RWPE2 (cell line): ENCODE results near the gene RMDN2.

Source experiments
- ATAC-seq: fragments of 200-7000 bp; cut with Tn5 transposase; 3 replicates; pipeline ENCODE4 v1.9.1; 2021; ENCODE audit warnings: low read depth
- DNase-seq: peaks from one replicate; pipeline ENCODE4 v3.0.0-alpha.2; 2020; ENCODE audit warnings: low spot score
- H3K27ac ChIP-seq: fragments of 450-650 bp; 2 replicates; pipeline ENCODE4 v1.5.1; 2017; ENCODE audit warnings: mild to moderate bottlenecking; ENCODE audit not compliant: poor library complexity, severe bottlenecking
- H3K27me3 ChIP-seq: fragments of 250-450 bp; sonication (Bioruptor Pico); 2 replicates; pipeline ENCODE4 v1.5.1; 2021; ENCODE audit warnings: mild to moderate bottlenecking, moderate library complexity; ENCODE audit not compliant: insufficient read depth, poor library complexity, severe bottlenecking
- H3K36me3 ChIP-seq: fragments of 250-450 bp; sonication (Bioruptor Pico); 2 replicates; pipeline ENCODE4 v1.5.1; 2020; ENCODE audit warnings: low read depth, mild to moderate bottlenecking, moderate library complexity
- H3K4me1 ChIP-seq: fragments of 250-450 bp; sonication (Bioruptor Pico); 2 replicates; pipeline ENCODE4 v1.5.1; 2021; ENCODE audit warnings: mild to moderate bottlenecking, moderate library complexity; ENCODE audit not compliant: insufficient read depth, poor library complexity, severe bottlenecking
- H3K4me3 ChIP-seq: fragments of 250-450 bp; sonication (Bioruptor Pico); 2 replicates; pipeline ENCODE4 v1.5.1; 2021; ENCODE audit warnings: mild to moderate bottlenecking, moderate library complexity; ENCODE audit not compliant: severe bottlenecking
- H3K9me3 ChIP-seq: fragments of 250-450 bp; sonication (Bioruptor Pico); 2 replicates; pipeline ENCODE4 v1.5.1; 2021; ENCODE audit warnings: mild to moderate bottlenecking, moderate library complexity; ENCODE audit not compliant: severe bottlenecking
- CTCF ChIP-seq: fragments of 450-650 bp; IDR thresholded peaks from one replicate; pipeline ENCODE4 v1.5.1; 2017; ENCODE audit warnings: mild to moderate bottlenecking, moderate library complexity; ENCODE audit not compliant: poor library complexity, severe bottlenecking

RMDN2 gene

GRCh38 chr2:37917281-37918228, 7.5 kb upstream of the RMDN2 start:
- no peak for ATAC-seq
- Histone ChIP-seq H3K27ac (peak overlapping the region; percentile 61), H3K27me3 (no peaks in the 10 kb centered on the region), H3K4me1 (peaks cover 32% of the 10 kb centered on the region), H3K9me3 (no peaks in the 10 kb centered on the region), H3K36me3 (no peaks in the 10 kb centered on the region), H3K4me3 (no peak overlapping the region)
- no peak for DNase-seq
- no peak for TF ChIP-seq CTCF

DNA sequence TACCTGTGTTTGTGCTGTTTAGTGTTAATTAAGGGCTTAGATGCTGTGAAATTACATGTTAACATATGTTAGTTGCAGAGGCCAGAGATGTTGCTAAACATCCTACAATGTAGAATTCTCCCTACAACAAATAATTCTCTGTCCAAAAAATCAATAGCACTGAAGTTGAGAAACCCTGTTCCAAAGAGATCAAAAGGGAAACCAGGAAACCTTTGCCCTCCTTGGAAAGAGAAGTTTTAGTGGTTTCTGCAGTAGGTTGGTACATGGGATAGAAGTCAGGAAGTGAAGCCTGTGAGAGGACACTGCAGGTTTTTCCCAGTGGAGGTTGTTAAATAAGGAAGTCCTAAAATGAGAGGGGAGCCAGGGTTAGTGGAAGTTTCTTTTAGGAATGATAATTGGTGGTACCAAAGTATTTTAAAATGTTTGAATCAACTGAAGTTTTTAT, 6.3 kb upstream of the RMDN2 start:
- no peaks in the 10 kb centered on the region for H3K27me3 ChIP-seq
- no peak for ATAC-seq
- no peak overlapping the region for H3K27ac ChIP-seq
- no peak for TF ChIP-seq CTCF
- peaks cover 32% of the 10 kb centered on the region for H3K4me1 ChIP-seq
- no peak for DNase-seq
- H3K9me3 ChIP-seq = no peaks in the 10 kb centered on the region
- no peak overlapping the region for H3K4me3 ChIP-seq
- no peaks in the 10 kb centered on the region for H3K36me3 ChIP-seq

- no peak for DNase-seq
- no peak for ATAC-seq
- H3K4me1 ChIP-seq = peaks cover 32% of the 10 kb centered on the region
- no peak overlapping the region for H3K4me3 ChIP-seq
- no peak for TF ChIP-seq CTCF
- no peaks in the 10 kb centered on the region for H3K36me3 ChIP-seq
- H3K27me3 ChIP-seq = no peaks in the 10 kb centered on the region
- H3K9me3 ChIP-seq = no peaks in the 10 kb centered on the region
- no peak overlapping the region for H3K27ac ChIP-seq
Observed at GRCh38 chr2:37919631-37920032, 5.5 kb upstream of the RMDN2 start.

- no peaks in the 10 kb centered on the region for H3K9me3 ChIP-seq
- peak overlapping the region; percentile 20 for H3K27ac ChIP-seq
- DNase-seq (no peak), ATAC-seq (no peak)
- no peaks in the 10 kb centered on the region for H3K27me3 ChIP-seq
- H3K4me1 ChIP-seq = peaks cover 32% of the 10 kb centered on the region
- TF ChIP-seq CTCF = no peak
- H3K36me3 ChIP-seq = no peaks in the 10 kb centered on the region
- H3K4me3 ChIP-seq = no peak overlapping the region
Observed at GRCh38 chr2:37920570-37920969, 4.5 kb upstream of the RMDN2 start.

GRCh38 chr2:37921781-37922180, 3.3 kb upstream of the RMDN2 start:
- no peak for TF ChIP-seq CTCF
- no peaks in the 10 kb centered on the region for H3K36me3 ChIP-seq
- no peak for ATAC-seq
- no peak for DNase-seq
- H3K4me3 ChIP-seq = no peak overlapping the region
- no peaks in the 10 kb centered on the region for H3K27me3 ChIP-seq
- no peaks in the 10 kb centered on the region for H3K9me3 ChIP-seq
- no peak overlapping the region for H3K27ac ChIP-seq
- peaks cover 26% of the 10 kb centered on the region for H3K4me1 ChIP-seq
